GM23338 (cell line): ENCODE results near the gene KIAA0232. TPM values are rescaled to one million over a fixed set of nuclear protein-coding genes. Genes with fewer than 3 reads are reported as not detected.
A peak's percentile ranks its signal among the peaks of the same experiment; 100 is the strongest.

ENCODE experiments used
- ATAC-seq: fragments of 200-7000 bp; cut with Tn5 transposase; 3 replicates; pipeline ENCODE4 v1.9.1; 2020
- DNase-seq: peaks from one replicate; pipeline ENCODE4 v3.0.0-alpha.2; 2015; ENCODE audit warnings: low spot score
- H2AFZ ChIP-seq: fragments of 200-600 bp; sonication (generic); 2 replicates; pipeline ENCODE4 v1.8.0; 2016; ENCODE audit warnings: antibody characterized with exemption, mild to moderate bottlenecking, moderate library complexity
- H3F3A ChIP-seq: fragments of 200-600 bp; sonication (generic); replicated peaks from 2 replicates; pipeline ENCODE4 v1.8.0; 2017; ENCODE audit warnings: antibody characterized with exemption, mixed run types, low read depth
- H3K27ac ChIP-seq: fragments of 200-600 bp; sonication (generic); 2 replicates; pipeline ENCODE4 v1.6.1; 2016; ENCODE audit warnings: low read depth
- H3K27me3 ChIP-seq: fragments of 200-600 bp; sonication (generic); 2 replicates; pipeline ENCODE4 v1.8.0; 2016; ENCODE audit warnings: mild to moderate bottlenecking, mixed run types, moderate library complexity; ENCODE audit not compliant: insufficient read depth
- H3K36me3 ChIP-seq: fragments of 200-600 bp; sonication (generic); 2 replicates; pipeline ENCODE4 v1.8.0; 2016; ENCODE audit warnings: mild to moderate bottlenecking; ENCODE audit not compliant: insufficient read depth
- H3K4me1 ChIP-seq: fragments of 200-600 bp; sonication (generic); 2 replicates; pipeline ENCODE4 v1.8.0; 2016; ENCODE audit warnings: mild to moderate bottlenecking, moderate library complexity; ENCODE audit not compliant: insufficient read depth
- H3K4me2 ChIP-seq: fragments of 200-600 bp; sonication (generic); 2 replicates; pipeline ENCODE4 v1.7.1; 2017; ENCODE audit warnings: mixed run types
- H3K4me3 ChIP-seq: fragments of 200-600 bp; sonication (generic); 2 replicates; pipeline ENCODE4 v1.6.1; 2016; ENCODE audit warnings: mixed run types
- H3K79me2 ChIP-seq: fragments of 200-600 bp; sonication (generic); replicated peaks from 2 replicates; pipeline ENCODE4 v1.8.0; 2017; ENCODE audit warnings: mild to moderate bottlenecking; ENCODE audit not compliant: insufficient read depth
- H3K9me2 ChIP-seq: fragments of 200-600 bp; sonication (generic); 2 replicates; pipeline ENCODE4 v1.8.0; 2017; ENCODE audit not compliant: insufficient read depth
- H4K20me1 ChIP-seq: fragments of 200-600 bp; sonication (generic); replicated peaks from 2 replicates; pipeline ENCODE4 v1.8.0; 2017; ENCODE audit warnings: mild to moderate bottlenecking; ENCODE audit not compliant: insufficient read depth
- H3K27ac Mint-ChIP-seq: 2 replicates; pipeline ENCODE4 v1.8.0; 2020; ENCODE audit warnings: inconsistent platforms, mild to moderate bottlenecking, moderate library complexity, mixed read lengths
- H3K27me3 Mint-ChIP-seq: 3 replicates; pipeline ENCODE4 v1.8.0; 2022; ENCODE audit warnings: low read depth, mild to moderate bottlenecking, moderate library complexity, mixed read lengths, inconsistent platforms; ENCODE audit not compliant: insufficient read depth, poor library complexity
- H3K36me3 Mint-ChIP-seq: 3 replicates; pipeline ENCODE4 v1.8.0; 2021; ENCODE audit warnings: low read depth, mild to moderate bottlenecking, inconsistent platforms, moderate library complexity, mixed read lengths
- H3K4me1 Mint-ChIP-seq: 3 replicates; pipeline ENCODE4 v1.8.0; 2020; ENCODE audit warnings: mild to moderate bottlenecking, inconsistent platforms, mixed read lengths
- H3K4me3 Mint-ChIP-seq: 3 replicates; pipeline ENCODE4 v1.8.0; 2021; ENCODE audit warnings: moderate library complexity, mild to moderate bottlenecking, inconsistent platforms, mixed read lengths
- H3K9me3 Mint-ChIP-seq: 3 replicates; pipeline ENCODE4 v1.8.0; 2020; ENCODE audit warnings: moderate library complexity, mild to moderate bottlenecking, inconsistent platforms, mixed read lengths
- polyA plus RNA-seq: library from polyadenylated mRNA; unstranded; fragments of >200 nt; fragmentation: Nextera tagmentation; extraction: Ambion mirVana; gene quantifications from 2 replicates; pipeline ENCODE4 v1.2.1, GENCODE V29; 2016
- total RNA-seq: library from RNA; depleted of rRNA; stranded (reverse); fragments of >200 nt; shearing (Covaris generic); gene quantifications from 2 replicates; pipeline ENCODE4 v1.2.3, GENCODE V29; 2014
- TF ChIP-seq, protein P1 (sequence below), 2 experiments: fragments of 200-600 bp in 1 of 2; sonication (generic) in 1 of 2; conservative IDR thresholded peaks; 2 replicates each; pipeline versions ENCODE4 v1.5.1 to v1.6.1; 2016 to 2017; ENCODE audit warnings: antibody characterized with exemption in 2 of 2, low read depth in 2 of 2, mild to moderate bottlenecking in 2 of 2, moderate library complexity in 1 of 2
- TF ChIP-seq, protein P2 (sequence below): fragments of 250-450 bp; sonication (Bioruptor Pico); IDR thresholded peaks from 2 replicates; pipeline ENCODE4 v1.5.0; 2020; ENCODE audit warnings: mild to moderate bottlenecking, moderate library complexity
- TF ChIP-seq, protein P3 (sequence below): IDR thresholded peaks from one replicate; pipeline ENCODE4 v1.6.1; 2018; ENCODE audit warnings: antibody characterized with exemption; ENCODE audit not compliant: unreplicated experiment

The KIAA0232 gene
- total and polyA plus RNA-seq, 2 experiments from 2014 or later = 14.3 to 34.9 TPM

DNA sequence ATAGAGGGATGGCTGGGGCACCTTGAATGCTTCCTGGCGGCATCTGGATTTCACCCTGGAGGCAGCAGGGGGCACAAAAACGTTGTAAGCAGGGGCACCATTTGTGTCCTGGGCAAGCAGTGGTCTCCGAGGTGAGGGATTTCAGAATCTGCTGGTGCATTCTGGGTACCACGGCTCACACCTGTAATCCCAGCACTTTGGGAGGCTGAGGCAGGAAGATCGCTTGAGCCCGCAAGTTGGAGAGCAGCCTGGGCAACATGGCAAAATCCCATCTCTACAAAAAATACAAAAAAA, 110.3 kb downstream of the KIAA0232 start:
- DNase-seq (no peak), ATAC-seq (no peak)
- H3F3A ChIP-seq = no peaks in the 10 kb centered on the region
- H3K36me3 ChIP-seq = no peaks in the 10 kb centered on the region
- H3K27ac ChIP-seq = no peak overlapping the region
- TF ChIP-seq, protein P1, sequence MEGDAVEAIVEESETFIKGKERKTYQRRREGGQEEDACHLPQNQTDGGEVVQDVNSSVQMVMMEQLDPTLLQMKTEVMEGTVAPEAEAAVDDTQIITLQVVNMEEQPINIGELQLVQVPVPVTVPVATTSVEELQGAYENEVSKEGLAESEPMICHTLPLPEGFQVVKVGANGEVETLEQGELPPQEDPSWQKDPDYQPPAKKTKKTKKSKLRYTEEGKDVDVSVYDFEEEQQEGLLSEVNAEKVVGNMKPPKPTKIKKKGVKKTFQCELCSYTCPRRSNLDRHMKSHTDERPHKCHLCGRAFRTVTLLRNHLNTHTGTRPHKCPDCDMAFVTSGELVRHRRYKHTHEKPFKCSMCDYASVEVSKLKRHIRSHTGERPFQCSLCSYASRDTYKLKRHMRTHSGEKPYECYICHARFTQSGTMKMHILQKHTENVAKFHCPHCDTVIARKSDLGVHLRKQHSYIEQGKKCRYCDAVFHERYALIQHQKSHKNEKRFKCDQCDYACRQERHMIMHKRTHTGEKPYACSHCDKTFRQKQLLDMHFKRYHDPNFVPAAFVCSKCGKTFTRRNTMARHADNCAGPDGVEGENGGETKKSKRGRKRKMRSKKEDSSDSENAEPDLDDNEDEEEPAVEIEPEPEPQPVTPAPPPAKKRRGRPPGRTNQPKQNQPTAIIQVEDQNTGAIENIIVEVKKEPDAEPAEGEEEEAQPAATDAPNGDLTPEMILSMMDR (conservative IDR thresholded peaks at IDR 0.05; ENCODE audit: low read depth in 2 of 2) = 0 out of 4 replicates have a peak, but pooled peaks of 1 of the 2 experiments have one; percentile 11
- TF ChIP-seq, protein P2, sequence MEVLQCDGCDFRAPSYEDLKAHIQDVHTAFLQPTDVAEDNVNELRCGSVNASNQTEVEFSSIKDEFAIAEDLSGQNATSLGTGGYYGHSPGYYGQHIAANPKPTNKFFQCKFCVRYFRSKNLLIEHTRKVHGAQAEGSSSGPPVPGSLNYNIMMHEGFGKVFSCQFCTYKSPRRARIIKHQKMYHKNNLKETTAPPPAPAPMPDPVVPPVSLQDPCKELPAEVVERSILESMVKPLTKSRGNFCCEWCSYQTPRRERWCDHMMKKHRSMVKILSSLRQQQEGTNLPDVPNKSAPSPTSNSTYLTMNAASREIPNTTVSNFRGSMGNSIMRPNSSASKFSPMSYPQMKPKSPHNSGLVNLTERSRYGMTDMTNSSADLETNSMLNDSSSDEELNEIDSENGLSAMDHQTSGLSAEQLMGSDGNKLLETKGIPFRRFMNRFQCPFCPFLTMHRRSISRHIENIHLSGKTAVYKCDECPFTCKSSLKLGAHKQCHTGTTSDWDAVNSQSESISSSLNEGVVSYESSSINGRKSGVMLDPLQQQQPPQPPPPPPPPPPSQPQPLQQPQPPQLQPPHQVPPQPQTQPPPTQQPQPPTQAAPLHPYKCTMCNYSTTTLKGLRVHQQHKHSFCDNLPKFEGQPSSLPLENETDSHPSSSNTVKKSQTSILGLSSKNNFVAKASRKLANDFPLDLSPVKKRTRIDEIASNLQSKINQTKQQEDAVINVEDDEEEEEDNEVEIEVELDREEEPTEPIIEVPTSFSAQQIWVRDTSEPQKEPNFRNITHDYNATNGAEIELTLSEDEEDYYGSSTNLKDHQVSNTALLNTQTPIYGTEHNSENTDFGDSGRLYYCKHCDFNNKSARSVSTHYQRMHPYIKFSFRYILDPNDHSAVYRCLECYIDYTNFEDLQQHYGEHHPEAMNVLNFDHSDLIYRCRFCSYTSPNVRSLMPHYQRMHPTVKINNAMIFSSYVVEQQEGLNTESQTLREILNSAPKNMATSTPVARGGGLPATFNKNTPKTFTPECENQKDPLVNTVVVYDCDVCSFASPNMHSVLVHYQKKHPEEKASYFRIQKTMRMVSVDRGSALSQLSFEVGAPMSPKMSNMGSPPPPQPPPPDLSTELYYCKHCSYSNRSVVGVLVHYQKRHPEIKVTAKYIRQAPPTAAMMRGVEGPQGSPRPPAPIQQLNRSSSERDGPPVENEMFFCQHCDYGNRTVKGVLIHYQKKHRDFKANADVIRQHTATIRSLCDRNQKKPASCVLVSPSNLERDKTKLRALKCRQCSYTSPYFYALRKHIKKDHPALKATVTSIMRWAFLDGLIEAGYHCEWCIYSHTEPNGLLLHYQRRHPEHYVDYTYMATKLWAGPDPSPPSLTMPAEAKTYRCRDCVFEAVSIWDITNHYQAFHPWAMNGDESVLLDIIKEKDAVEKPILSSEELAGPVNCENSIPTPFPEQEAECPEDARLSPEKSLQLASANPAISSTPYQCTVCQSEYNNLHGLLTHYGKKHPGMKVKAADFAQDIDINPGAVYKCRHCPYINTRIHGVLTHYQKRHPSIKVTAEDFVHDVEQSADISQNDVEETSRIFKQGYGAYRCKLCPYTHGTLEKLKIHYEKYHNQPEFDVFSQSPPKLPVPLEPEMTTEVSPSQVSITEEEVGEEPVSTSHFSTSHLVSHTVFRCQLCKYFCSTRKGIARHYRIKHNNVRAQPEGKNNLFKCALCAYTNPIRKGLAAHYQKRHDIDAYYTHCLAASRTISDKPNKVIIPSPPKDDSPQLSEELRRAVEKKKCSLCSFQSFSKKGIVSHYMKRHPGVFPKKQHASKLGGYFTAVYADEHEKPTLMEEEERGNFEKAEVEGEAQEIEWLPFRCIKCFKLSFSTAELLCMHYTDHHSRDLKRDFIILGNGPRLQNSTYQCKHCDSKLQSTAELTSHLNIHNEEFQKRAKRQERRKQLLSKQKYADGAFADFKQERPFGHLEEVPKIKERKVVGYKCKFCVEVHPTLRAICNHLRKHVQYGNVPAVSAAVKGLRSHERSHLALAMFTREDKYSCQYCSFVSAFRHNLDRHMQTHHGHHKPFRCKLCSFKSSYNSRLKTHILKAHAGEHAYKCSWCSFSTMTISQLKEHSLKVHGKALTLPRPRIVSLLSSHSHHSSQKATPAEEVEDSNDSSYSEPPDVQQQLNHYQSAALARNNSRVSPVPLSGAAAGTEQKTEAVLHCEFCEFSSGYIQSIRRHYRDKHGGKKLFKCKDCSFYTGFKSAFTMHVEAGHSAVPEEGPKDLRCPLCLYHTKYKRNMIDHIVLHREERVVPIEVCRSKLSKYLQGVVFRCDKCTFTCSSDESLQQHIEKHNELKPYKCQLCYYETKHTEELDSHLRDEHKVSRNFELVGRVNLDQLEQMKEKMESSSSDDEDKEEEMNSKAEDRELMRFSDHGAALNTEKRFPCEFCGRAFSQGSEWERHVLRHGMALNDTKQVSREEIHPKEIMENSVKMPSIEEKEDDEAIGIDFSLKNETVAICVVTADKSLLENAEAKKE (CRISPR knock-in tag) = no peak
- TF ChIP-seq, protein P3, sequence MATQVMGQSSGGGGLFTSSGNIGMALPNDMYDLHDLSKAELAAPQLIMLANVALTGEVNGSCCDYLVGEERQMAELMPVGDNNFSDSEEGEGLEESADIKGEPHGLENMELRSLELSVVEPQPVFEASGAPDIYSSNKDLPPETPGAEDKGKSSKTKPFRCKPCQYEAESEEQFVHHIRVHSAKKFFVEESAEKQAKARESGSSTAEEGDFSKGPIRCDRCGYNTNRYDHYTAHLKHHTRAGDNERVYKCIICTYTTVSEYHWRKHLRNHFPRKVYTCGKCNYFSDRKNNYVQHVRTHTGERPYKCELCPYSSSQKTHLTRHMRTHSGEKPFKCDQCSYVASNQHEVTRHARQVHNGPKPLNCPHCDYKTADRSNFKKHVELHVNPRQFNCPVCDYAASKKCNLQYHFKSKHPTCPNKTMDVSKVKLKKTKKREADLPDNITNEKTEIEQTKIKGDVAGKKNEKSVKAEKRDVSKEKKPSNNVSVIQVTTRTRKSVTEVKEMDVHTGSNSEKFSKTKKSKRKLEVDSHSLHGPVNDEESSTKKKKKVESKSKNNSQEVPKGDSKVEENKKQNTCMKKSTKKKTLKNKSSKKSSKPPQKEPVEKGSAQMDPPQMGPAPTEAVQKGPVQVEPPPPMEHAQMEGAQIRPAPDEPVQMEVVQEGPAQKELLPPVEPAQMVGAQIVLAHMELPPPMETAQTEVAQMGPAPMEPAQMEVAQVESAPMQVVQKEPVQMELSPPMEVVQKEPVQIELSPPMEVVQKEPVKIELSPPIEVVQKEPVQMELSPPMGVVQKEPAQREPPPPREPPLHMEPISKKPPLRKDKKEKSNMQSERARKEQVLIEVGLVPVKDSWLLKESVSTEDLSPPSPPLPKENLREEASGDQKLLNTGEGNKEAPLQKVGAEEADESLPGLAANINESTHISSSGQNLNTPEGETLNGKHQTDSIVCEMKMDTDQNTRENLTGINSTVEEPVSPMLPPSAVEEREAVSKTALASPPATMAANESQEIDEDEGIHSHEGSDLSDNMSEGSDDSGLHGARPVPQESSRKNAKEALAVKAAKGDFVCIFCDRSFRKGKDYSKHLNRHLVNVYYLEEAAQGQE = no peak
- no peak overlapping the region; the same call in 1 of the 2 replicates for H3K4me2 ChIP-seq
- H3K36me3 Mint-ChIP-seq = peaks cover 5% of the 10 kb centered on the region; the same call in 2 of the 3 replicates
- no peak overlapping the region for H3K4me3 Mint-ChIP-seq
- H2AFZ ChIP-seq = no peak overlapping the region; the same call in 1 of the 2 replicates
- no peak overlapping the region for H3K27ac Mint-ChIP-seq
- no peaks in the 10 kb centered on the region for H4K20me1 ChIP-seq
- H3K27me3 Mint-ChIP-seq = peaks cover 5% of the 10 kb centered on the region
- H3K9me3 Mint-ChIP-seq = peaks cover 6% of the 10 kb centered on the region
- H3K4me3 ChIP-seq = no peak overlapping the region
- no peaks in the 10 kb centered on the region for H3K79me2 ChIP-seq
- H3K4me1 ChIP-seq = no peaks in the 10 kb centered on the region
- no peaks in the 10 kb centered on the region for H3K9me2 ChIP-seq
- H3K27me3 ChIP-seq = no peaks in the 10 kb centered on the region
- no peaks in the 10 kb centered on the region; the same call in 1 of the 3 replicates for H3K4me1 Mint-ChIP-seq
